Astrocyte (in vitro differentiated cells and primary cell): ENCODE data around the gene CRYGN.

Experiments used
- CTCF ChIP-seq: IDR thresholded peaks from 2 replicates; pipeline ENCODE4 v1.5.1; 2011; ENCODE audit warnings: low read depth, mild to moderate bottlenecking, inconsistent platforms, low read length, moderate library complexity; ENCODE audit not compliant: insufficient read depth
- EZH2 ChIP-seq: IDR thresholded peaks from 2 replicates; pipeline ENCODE4 v1.6.1; 2012; ENCODE audit warnings: mild to moderate bottlenecking, low read length, inconsistent platforms; ENCODE audit not compliant: insufficient read depth

- no peak for TF ChIP-seq CTCF
- no peak for TF ChIP-seq EZH2
Observed at GRCh38 chr7:151406051-151406875, 33.7 kb downstream of the CRYGN start.
